ENCODE data around the gene HLTF.

Gene HLTF

DNA sequence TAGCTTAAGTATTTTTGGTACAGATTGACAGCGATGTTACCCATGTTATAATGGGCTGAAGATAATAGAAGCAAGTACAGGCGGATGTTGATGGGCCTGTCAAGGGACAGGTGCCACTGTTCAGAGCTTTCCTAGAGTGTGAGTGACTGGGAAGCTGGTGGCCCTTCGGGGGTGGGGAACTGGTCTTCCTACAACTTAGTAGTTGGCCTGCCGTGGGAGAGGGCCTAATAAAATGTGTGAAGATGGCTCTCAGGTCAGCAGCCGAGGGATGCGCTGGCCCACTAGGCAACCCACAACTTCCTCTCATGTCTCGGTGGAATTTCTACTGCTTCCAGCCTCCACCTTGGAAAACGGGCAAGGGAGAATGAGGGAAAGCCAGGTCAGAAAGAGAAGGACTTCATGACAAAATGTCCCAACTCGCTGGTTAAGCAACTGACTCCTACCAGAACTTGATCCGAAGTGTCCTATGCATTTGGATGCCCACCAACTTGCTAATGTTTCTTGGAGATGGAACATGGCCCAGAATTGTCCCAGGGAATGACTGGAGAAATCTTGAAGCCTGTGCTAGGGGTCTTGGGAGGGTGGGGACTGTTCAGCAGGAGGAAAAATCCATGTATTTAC lies 93.6 kb downstream of the HLTF start:
- no peak for TF ChIP-seq SP2 (tag by site-specific recombination; IDR thresholded peaks at IDR 0.05)
- TF ChIP-seq ZFHX2 (tag by site-specific recombination; conservative IDR thresholded peaks at IDR 0.05), result peak; percentile 36; the same call in 1 of the 2 replicates
- TF ChIP-seq EGR2 (tag by site-specific recombination; IDR thresholded peaks at IDR 0.05; ENCODE audit: low read depth), result peak; percentile 68
- Histone ChIP-seq H3K4me3 (ENCODE audit: low read depth, low read length) (no peak overlapping the region), H3K27ac (ENCODE audit: extremely low read depth, low read depth, low read length) (no peak overlapping the region), H3K9me3 (ENCODE audit: control insufficient read depth, insufficient read depth, low read depth, low read length) (no peaks in the 10 kb centered on the region), H3K4me1 (ENCODE audit: control insufficient read depth, insufficient read depth, low read length) (no peaks in the 10 kb centered on the region), H3K36me3 (ENCODE audit: control insufficient read depth in 2 of 2, insufficient read depth in 1 of 2, low read length in 2 of 2) (peaks cover 0 to 32% of the 10 kb centered on the region in 2 experiments; a peak in 1 of 3 replicates)
- CTCF ChIA-PET, result no interaction called here
- POLR2A ChIA-PET, result interaction anchor here (1.4 to 1.5 kb wide), 2 partner anchors 35 to 137 kb away, joined by 3 read pairs; no protein-coding TSS in a partner anchor

DNA sequence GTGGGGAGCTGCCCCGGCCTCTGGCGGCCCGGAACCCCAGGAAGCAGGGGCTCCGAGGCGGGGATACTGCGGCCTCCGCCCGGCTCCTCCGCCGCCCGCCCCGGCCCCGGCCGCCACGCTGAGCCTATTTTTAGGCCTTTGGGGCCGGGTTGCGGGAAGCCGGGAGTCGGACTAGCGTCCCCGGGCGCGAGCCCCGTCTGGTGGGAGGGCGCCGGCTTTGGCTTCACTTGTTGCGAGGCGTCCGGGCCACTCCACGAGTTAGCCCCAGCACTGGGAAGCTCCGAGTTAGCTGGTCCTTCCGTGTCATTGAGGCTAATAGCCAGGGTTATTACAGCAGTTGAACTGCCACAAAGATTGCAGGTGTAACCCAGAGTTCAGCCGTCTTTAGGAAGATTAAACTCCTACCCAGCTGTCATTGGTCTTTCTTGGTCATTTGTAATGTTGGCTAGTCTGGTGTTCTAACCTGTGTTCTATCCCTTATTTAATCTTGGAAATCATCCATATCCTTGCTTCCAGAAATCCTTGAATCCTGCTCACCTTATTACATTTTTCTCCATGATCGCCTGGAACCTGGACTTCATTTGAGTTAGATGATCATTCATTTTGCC lies 94.2 kb downstream of the HLTF start:
- peak overlapping the region; percentile 40; the same call in 1 of the 2 replicates for H3K27ac ChIP-seq (ENCODE audit: extremely low read depth, low read depth, low read length)

GRCh38 chr3:148991219-148992026 lies 94.9 kb downstream of the HLTF start, which contains the start of gene GYG1:
Gene GYG1 (plus strand): TSS chr3:148991540. CDS start chr3:148991641, 101 bp downstream.
- Histone ChIP-seq H3K9me3 (ENCODE audit: control insufficient read depth, insufficient read depth, low read depth, low read length) (no peaks in the 10 kb centered on the region), H3K4me1 (ENCODE audit: control insufficient read depth, insufficient read depth, low read length) (no peaks in the 10 kb centered on the region), H3K4me3 (ENCODE audit: low read depth, low read length) (peak within 1 kb of the TSS; percentile 81), H3K36me3 (ENCODE audit: control insufficient read depth in 2 of 2, insufficient read depth in 1 of 2, low read length in 2 of 2) (peaks cover 0 to 24% of the 10 kb centered on the region in 2 experiments; a peak in 1 of 3 replicates), H3K27ac (ENCODE audit: extremely low read depth, low read depth, low read length) (peak within 1 kb of the TSS; percentile 40; the same call in 1 of the 2 replicates)
- ChIA-PET CTCF (interaction anchor here (0.6 to 1.7 kb wide), 2 partner anchors 36 to 43 kb away, joined by 3 to 9 read pairs; no protein-coding TSS in a partner anchor), POLR2A (interaction anchor here (0.6 to 1.5 kb wide), 3 partner anchors 36 to 139 kb away, joined by 3 read pairs; no protein-coding TSS in a partner anchor)
- TF ChIP-seq ZNF571 (tag by site-specific recombination; IDR thresholded peaks at IDR 0.05) (no peak), ZNF549 (tag by site-specific recombination; IDR thresholded peaks at IDR 0.05) (no peak), ZNF529 (tag by site-specific recombination; IDR thresholded peaks at IDR 0.05; ENCODE audit: insufficient replicate concordance) (no peak), BCL11A (tag by site-specific recombination; IDR thresholded peaks at IDR 0.05; ENCODE audit: low read depth) (no peak), SALL2 (tag by site-specific recombination; IDR thresholded peaks at IDR 0.05; ENCODE audit: borderline replicate concordance) (no peak), ZSCAN5A (tag by site-specific recombination; IDR thresholded peaks at IDR 0.05) (no peak), SP2 (tag by site-specific recombination; IDR thresholded peaks at IDR 0.05) (no peak), ZNF624 (tag by site-specific recombination; IDR thresholded peaks at IDR 0.05) (no peak), ZNF140 (tag by site-specific recombination; IDR thresholded peaks at IDR 0.05) (no peak), ZNF10 (tag by site-specific recombination; IDR thresholded peaks at IDR 0.05) (no peak), ZNF658 (tag by site-specific recombination; IDR thresholded peaks at IDR 0.05) (no peak)
- TF ChIP-seq, protein P1, sequence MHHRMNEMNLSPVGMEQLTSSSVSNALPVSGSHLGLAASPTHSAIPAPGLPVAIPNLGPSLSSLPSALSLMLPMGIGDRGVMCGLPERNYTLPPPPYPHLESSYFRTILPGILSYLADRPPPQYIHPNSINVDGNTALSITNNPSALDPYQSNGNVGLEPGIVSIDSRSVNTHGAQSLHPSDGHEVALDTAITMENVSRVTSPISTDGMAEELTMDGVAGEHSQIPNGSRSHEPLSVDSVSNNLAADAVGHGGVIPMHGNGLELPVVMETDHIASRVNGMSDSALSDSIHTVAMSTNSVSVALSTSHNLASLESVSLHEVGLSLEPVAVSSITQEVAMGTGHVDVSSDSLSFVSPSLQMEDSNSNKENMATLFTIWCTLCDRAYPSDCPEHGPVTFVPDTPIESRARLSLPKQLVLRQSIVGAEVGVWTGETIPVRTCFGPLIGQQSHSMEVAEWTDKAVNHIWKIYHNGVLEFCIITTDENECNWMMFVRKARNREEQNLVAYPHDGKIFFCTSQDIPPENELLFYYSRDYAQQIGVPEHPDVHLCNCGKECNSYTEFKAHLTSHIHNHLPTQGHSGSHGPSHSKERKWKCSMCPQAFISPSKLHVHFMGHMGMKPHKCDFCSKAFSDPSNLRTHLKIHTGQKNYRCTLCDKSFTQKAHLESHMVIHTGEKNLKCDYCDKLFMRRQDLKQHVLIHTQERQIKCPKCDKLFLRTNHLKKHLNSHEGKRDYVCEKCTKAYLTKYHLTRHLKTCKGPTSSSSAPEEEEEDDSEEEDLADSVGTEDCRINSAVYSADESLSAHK (tag by site-specific recombination; IDR thresholded peaks at IDR 0.05), result no peak
- TF ChIP-seq, protein P2, sequence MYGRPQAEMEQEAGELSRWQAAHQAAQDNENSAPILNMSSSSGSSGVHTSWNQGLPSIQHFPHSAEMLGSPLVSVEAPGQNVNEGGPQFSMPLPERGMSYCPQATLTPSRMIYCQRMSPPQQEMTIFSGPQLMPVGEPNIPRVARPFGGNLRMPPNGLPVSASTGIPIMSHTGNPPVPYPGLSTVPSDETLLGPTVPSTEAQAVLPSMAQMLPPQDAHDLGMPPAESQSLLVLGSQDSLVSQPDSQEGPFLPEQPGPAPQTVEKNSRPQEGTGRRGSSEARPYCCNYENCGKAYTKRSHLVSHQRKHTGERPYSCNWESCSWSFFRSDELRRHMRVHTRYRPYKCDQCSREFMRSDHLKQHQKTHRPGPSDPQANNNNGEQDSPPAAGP (tag by site-specific recombination; IDR thresholded peaks at IDR 0.05), result no peak
- TF ChIP-seq, protein P3, sequence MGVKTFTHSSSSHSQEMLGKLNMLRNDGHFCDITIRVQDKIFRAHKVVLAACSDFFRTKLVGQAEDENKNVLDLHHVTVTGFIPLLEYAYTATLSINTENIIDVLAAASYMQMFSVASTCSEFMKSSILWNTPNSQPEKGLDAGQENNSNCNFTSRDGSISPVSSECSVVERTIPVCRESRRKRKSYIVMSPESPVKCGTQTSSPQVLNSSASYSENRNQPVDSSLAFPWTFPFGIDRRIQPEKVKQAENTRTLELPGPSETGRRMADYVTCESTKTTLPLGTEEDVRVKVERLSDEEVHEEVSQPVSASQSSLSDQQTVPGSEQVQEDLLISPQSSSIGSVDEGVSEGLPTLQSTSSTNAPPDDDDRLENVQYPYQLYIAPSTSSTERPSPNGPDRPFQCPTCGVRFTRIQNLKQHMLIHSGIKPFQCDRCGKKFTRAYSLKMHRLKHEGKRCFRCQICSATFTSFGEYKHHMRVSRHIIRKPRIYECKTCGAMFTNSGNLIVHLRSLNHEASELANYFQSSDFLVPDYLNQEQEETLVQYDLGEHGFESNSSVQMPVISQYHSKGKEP (tag by site-specific recombination; IDR thresholded peaks at IDR 0.05), result 0 out of 2 replicates have a peak, but pooled peaks have one; percentile 24

More for the DNA sequence above, 94.2 kb downstream of the HLTF start:
- Histone ChIP-seq H3K4me3 (ENCODE audit: low read depth, low read length) (peak overlapping the region; percentile 81), H3K36me3 (ENCODE audit: control insufficient read depth in 2 of 2, insufficient read depth in 1 of 2, low read length in 2 of 2) (peaks cover 0 to 29% of the 10 kb centered on the region in 2 experiments; a peak in 1 of 3 replicates), H3K9me3 (ENCODE audit: control insufficient read depth, insufficient read depth, low read depth, low read length) (no peaks in the 10 kb centered on the region), H3K4me1 (ENCODE audit: control insufficient read depth, insufficient read depth, low read length) (no peaks in the 10 kb centered on the region)
- ChIA-PET POLR2A (interaction anchor here (1.4 to 1.5 kb wide), 2 partner anchors 35 to 138 kb away, joined by 3 read pairs; no protein-coding TSS in a partner anchor), CTCF (interaction anchor here (0.6 kb wide), 1 partner anchor 43 kb away, joined by 3 read pairs; no protein-coding TSS in a partner anchor)
- TF ChIP-seq SCRT2 (tag by site-specific recombination; IDR thresholded peaks at IDR 0.05), result peak; percentile 67; the same call in 1 of the 2 replicates
- TF ChIP-seq ZBTB20 (tag by site-specific recombination; IDR thresholded peaks at IDR 0.05), result peak; percentile 0; the same call in 1 of the 2 replicates
- TF ChIP-seq, protein P4, sequence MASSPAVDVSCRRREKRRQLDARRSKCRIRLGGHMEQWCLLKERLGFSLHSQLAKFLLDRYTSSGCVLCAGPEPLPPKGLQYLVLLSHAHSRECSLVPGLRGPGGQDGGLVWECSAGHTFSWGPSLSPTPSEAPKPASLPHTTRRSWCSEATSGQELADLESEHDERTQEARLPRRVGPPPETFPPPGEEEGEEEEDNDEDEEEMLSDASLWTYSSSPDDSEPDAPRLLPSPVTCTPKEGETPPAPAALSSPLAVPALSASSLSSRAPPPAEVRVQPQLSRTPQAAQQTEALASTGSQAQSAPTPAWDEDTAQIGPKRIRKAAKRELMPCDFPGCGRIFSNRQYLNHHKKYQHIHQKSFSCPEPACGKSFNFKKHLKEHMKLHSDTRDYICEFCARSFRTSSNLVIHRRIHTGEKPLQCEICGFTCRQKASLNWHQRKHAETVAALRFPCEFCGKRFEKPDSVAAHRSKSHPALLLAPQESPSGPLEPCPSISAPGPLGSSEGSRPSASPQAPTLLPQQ (tag by site-specific recombination; IDR thresholded peaks at IDR 0.05), result no peak
- no peak for TF ChIP-seq ZNF19 (tag by site-specific recombination; IDR thresholded peaks at IDR 0.05; ENCODE audit: low read depth)
- TF ChIP-seq SALL2 (tag by site-specific recombination; IDR thresholded peaks at IDR 0.05; ENCODE audit: borderline replicate concordance), result no peak
